ENCODE data around the gene POLR2J2.
"Not testable (repeated sequence)": the region's sequence is repeated elsewhere in the genome, so short reads cannot be mapped to it uniquely, and the experiment has no call there.

POLR2J2 gene

GRCh38 chr7:102671166-102671955, at the start of gene POLR2J2:
Gene POLR2J2 (minus strand): TSS chr7:102671663. CDS start chr7:102671601, 62 bp downstream.
- DNase-seq (ENCODE audit: low read depth), result peak; percentile 75
- peak within 1 kb of the TSS; percentile 49 for H3K4me3 ChIP-seq (replicated peaks; ENCODE audit: low read depth, low read length)

- H3K4me3 ChIP-seq (replicated peaks; ENCODE audit: low read depth, low read length), result not testable (repeated sequence)
- DNase-seq (ENCODE audit: low read depth), result peak; percentile 73
These were observed 47.0 kb upstream of the POLR2J2 start for GRCh38 chr7:102718491-102718890.

GRCh38 chr7:102715718-102716117, 44.3 kb upstream of the POLR2J2 start:
- not testable (repeated sequence) for H3K4me3 ChIP-seq (replicated peaks; ENCODE audit: low read depth, low read length)
- DNase-seq (ENCODE audit: low read depth), result peak; percentile 9

GRCh38 chr7:102714774-102715522, 43.5 kb upstream of the POLR2J2 start:
- not testable (repeated sequence) for DNase-seq (ENCODE audit: low read depth); H3K4me3 ChIP-seq (replicated peaks; ENCODE audit: low read depth, low read length)

GRCh38 chr7:102713691-102714080, 42.2 kb upstream of the POLR2J2 start:
- not testable (repeated sequence) for DNase-seq (ENCODE audit: low read depth); H3K4me3 ChIP-seq (replicated peaks; ENCODE audit: low read depth, low read length)

- H3K4me3 ChIP-seq (replicated peaks; ENCODE audit: low read depth, low read length), result not testable (repeated sequence)
- DNase-seq (ENCODE audit: low read depth), result peak; percentile 8
These were observed 41.7 kb upstream of the POLR2J2 start for GRCh38 chr7:102713011-102713690.

- DNase-seq (ENCODE audit: low read depth); H3K4me3 ChIP-seq (replicated peaks; ENCODE audit: low read depth, low read length): not testable (repeated sequence)
These were observed 27.7 kb upstream of the POLR2J2 start for GRCh38 chr7:102698962-102699750.

- not testable (repeated sequence) for DNase-seq (ENCODE audit: low read depth); H3K4me3 ChIP-seq (replicated peaks; ENCODE audit: low read depth, low read length)
These were observed 26.4 kb upstream of the POLR2J2 start for GRCh38 chr7:102697642-102698512.

GRCh38 chr7:102696009-102696408, 24.5 kb upstream of the POLR2J2 start:
- H3K4me3 ChIP-seq (replicated peaks; ENCODE audit: low read depth, low read length); DNase-seq (ENCODE audit: low read depth): not testable (repeated sequence)

- H3K4me3 ChIP-seq (replicated peaks; ENCODE audit: low read depth, low read length); DNase-seq (ENCODE audit: low read depth): not testable (repeated sequence)
These were observed 23.6 kb upstream of the POLR2J2 start for GRCh38 chr7:102695033-102695552.

- DNase-seq (ENCODE audit: low read depth); H3K4me3 ChIP-seq (replicated peaks; ENCODE audit: low read depth, low read length): not testable (repeated sequence)
These were observed 22.5 kb upstream of the POLR2J2 start for GRCh38 chr7:102694008-102694407.

- not testable (repeated sequence) for DNase-seq (ENCODE audit: low read depth); H3K4me3 ChIP-seq (replicated peaks; ENCODE audit: low read depth, low read length)
These were observed 19.1 kb upstream of the POLR2J2 start for GRCh38 chr7:102690602-102691001.

GRCh38 chr7:102689436-102690282, 18.2 kb upstream of the POLR2J2 start:
- not testable (repeated sequence) for H3K4me3 ChIP-seq (replicated peaks; ENCODE audit: low read depth, low read length); DNase-seq (ENCODE audit: low read depth)

- not testable (repeated sequence) for H3K4me3 ChIP-seq (replicated peaks; ENCODE audit: low read depth, low read length); DNase-seq (ENCODE audit: low read depth)
These were observed 17.0 kb upstream of the POLR2J2 start for GRCh38 chr7:102688299-102689036.

- not testable (repeated sequence) for H3K4me3 ChIP-seq (replicated peaks; ENCODE audit: low read depth, low read length); DNase-seq (ENCODE audit: low read depth)
These were observed 11.1 kb upstream of the POLR2J2 start for GRCh38 chr7:102682560-102682959.

GRCh38 chr7:102680780-102681179, 9.3 kb upstream of the POLR2J2 start:
- DNase-seq (ENCODE audit: low read depth); H3K4me3 ChIP-seq (replicated peaks; ENCODE audit: low read depth, low read length): not testable (repeated sequence)
